Hepatocyte (in vitro differentiated cells): ENCODE measurements around the gene PDE11A. TPM values are rescaled to one million over a fixed set of nuclear protein-coding genes. Genes with fewer than 3 reads are reported as not detected.

Experiments
- DNase-seq: peaks from one replicate; pipeline ENCODE4 v3.0.0-alpha.2; 2016; ENCODE audit warnings: low spot score
- H2AFZ ChIP-seq: fragments of 200-600 bp; sonication (generic); 2 replicates; pipeline ENCODE4 v1.6.0; 2016; ENCODE audit warnings: antibody characterized with exemption, mild to moderate bottlenecking
- H3K27ac ChIP-seq: fragments of 200-600 bp; sonication (generic); 2 replicates; pipeline ENCODE4 v1.5.1; 2016; ENCODE audit warnings: mild to moderate bottlenecking
- H3K27me3 ChIP-seq: fragments of 200-600 bp; sonication (generic); 2 replicates; pipeline ENCODE4 v1.6.1; 2016
- H3K36me3 ChIP-seq: fragments of 200-600 bp; sonication (generic); replicated peaks from 2 replicates; pipeline ENCODE4 v1.5.1; 2016; ENCODE audit warnings: low read depth; ENCODE audit not compliant: insufficient read depth
- H3K4me1 ChIP-seq: fragments of 200-600 bp; sonication (generic); 2 replicates; pipeline ENCODE4 v1.5.1; 2016; ENCODE audit warnings: mild to moderate bottlenecking, moderate library complexity; ENCODE audit not compliant: insufficient read depth
- H3K4me2 ChIP-seq: fragments of 200-600 bp; sonication (generic); 2 replicates; pipeline ENCODE4 v1.6.0; 2016
- H3K4me3 ChIP-seq: fragments of 200-600 bp; sonication (generic); 2 replicates; pipeline ENCODE4 v1.5.1; 2016; ENCODE audit warnings: mild to moderate bottlenecking
- H3K79me2 ChIP-seq: fragments of 200-600 bp; sonication (generic); 2 replicates; pipeline ENCODE4 v1.6.0; 2017; ENCODE audit warnings: mild to moderate bottlenecking
- H3K9me2 ChIP-seq: fragments of 200-600 bp; sonication (generic); replicated peaks from 2 replicates; pipeline ENCODE4 v1.6.0; 2017; ENCODE audit warnings: mild to moderate bottlenecking; ENCODE audit not compliant: insufficient read depth
- H3K9me3 ChIP-seq: fragments of 200-600 bp; sonication (generic); 2 replicates; pipeline ENCODE4 v1.5.1; 2016; ENCODE audit warnings: low read depth, mild to moderate bottlenecking
- H4K20me1 ChIP-seq: fragments of 200-600 bp; sonication (generic); 2 replicates; pipeline ENCODE4 v1.6.0; 2016; ENCODE audit warnings: mild to moderate bottlenecking; ENCODE audit not compliant: insufficient read depth, poor library complexity, severe bottlenecking
- CTCF ChIP-seq: fragments of 200-600 bp; sonication (generic); IDR thresholded peaks from 2 replicates; pipeline ENCODE4 v1.5.1; 2016; ENCODE audit warnings: antibody characterized with exemption, mild to moderate bottlenecking; ENCODE audit not compliant: poor library complexity
- EZH2 ChIP-seq: fragments of 200-600 bp; sonication (generic); IDR thresholded peaks from 2 replicates; pipeline ENCODE4 v1.6.1; 2016; ENCODE audit warnings: antibody characterized with exemption, mild to moderate bottlenecking, borderline replicate concordance
- EZH2phosphoT487 ChIP-seq: fragments of 200-600 bp; sonication (generic); IDR thresholded peaks from one replicate; pipeline ENCODE4 v1.6.1; 2018; ENCODE audit warnings: antibody characterized with exemption, mild to moderate bottlenecking, low read depth, moderate library complexity; ENCODE audit not compliant: unreplicated experiment, severe bottlenecking
- WGBS: methylation state at CpG from one replicate; pipeline ENCODE4 v1.1.6; 2016; ENCODE audit warnings: low lambda C conversion rate; ENCODE audit errors: missing lambda C conversion rate; 5-methylcytosine and 5-hydroxymethylcytosine counted together
- polyA plus RNA-seq: library from polyadenylated mRNA; unstranded; fragments of >200 nt; fragmentation: Nextera tagmentation; extraction: Ambion mirVana; gene quantifications from 2 replicates; pipeline ENCODE4 v1.2.1, GENCODE V29; 2016
- total RNA-seq: library from RNA; depleted of rRNA; stranded (reverse); fragments of >200 nt; gene quantifications from 2 replicates; pipeline ENCODE4 v1.2.3, GENCODE V29; 2014

The PDE11A gene
- total and polyA plus RNA-seq, 2 experiments from 2014 or later: 0.71 to 1.9 TPM

DNA sequence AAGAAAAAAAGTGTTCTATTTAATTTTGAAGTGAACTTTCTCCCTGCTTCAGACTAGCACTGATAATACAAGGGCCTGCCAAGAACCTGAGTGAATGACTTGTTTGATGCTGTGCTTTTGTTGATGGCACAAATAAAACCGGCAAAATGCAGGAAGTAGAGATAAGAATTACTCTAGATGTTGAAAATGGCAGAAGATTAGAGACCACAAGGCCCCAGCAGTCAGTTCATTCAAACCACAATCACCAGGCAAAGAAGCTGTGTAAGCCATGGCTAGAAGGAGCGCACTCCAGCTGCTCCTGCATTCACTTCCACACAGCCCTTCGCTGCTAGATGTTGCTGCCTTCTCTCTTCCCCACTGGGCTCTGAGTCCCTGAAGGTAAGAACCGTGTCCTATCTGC is 383.0 kb downstream of the PDE11A start:
- no peak overlapping the region for H3K27ac ChIP-seq
- no peaks in the 10 kb centered on the region for H3K9me2 ChIP-seq
- no peaks in the 10 kb centered on the region for H3K36me3 ChIP-seq
- no peaks in the 10 kb centered on the region for H3K9me3 ChIP-seq
- no peak overlapping the region for H2AFZ ChIP-seq
- H3K27me3 ChIP-seq: no peaks in the 10 kb centered on the region
- H4K20me1 ChIP-seq: no peaks in the 10 kb centered on the region
- no peak for DNase-seq
- H3K4me1 ChIP-seq: peaks cover 9% of the 10 kb centered on the region
- 67% methylated on average over 4 of the region's 4 CpGs for WGBS
- H3K4me3 ChIP-seq: no peak overlapping the region
- TF ChIP-seq EZH2 (no peak), EZH2phosphoT487 (no peak), CTCF (no peak)
- H3K4me2 ChIP-seq: no peak overlapping the region
- H3K79me2 ChIP-seq: no peaks in the 10 kb centered on the region

GRCh38 chr2:177688844-177689243 is 383.7 kb downstream of the PDE11A start:
- no peak overlapping the region for H3K4me2 ChIP-seq
- H3K27me3 ChIP-seq: no peaks in the 10 kb centered on the region
- H3K4me1 ChIP-seq: peaks cover 9% of the 10 kb centered on the region
- H4K20me1 ChIP-seq: no peaks in the 10 kb centered on the region
- TF ChIP-seq EZH2 (no peak), EZH2phosphoT487 (no peak), CTCF (no peak)
- H3K79me2 ChIP-seq: no peaks in the 10 kb centered on the region
- no peaks in the 10 kb centered on the region for H3K36me3 ChIP-seq
- no peak overlapping the region for H3K4me3 ChIP-seq
- H3K27ac ChIP-seq: no peak overlapping the region
- 96% methylated on average over 5 of the region's 5 CpGs for WGBS
- H3K9me2 ChIP-seq: no peaks in the 10 kb centered on the region
- H2AFZ ChIP-seq: no peak overlapping the region
- no peak for DNase-seq
- H3K9me3 ChIP-seq: no peaks in the 10 kb centered on the region

DNA sequence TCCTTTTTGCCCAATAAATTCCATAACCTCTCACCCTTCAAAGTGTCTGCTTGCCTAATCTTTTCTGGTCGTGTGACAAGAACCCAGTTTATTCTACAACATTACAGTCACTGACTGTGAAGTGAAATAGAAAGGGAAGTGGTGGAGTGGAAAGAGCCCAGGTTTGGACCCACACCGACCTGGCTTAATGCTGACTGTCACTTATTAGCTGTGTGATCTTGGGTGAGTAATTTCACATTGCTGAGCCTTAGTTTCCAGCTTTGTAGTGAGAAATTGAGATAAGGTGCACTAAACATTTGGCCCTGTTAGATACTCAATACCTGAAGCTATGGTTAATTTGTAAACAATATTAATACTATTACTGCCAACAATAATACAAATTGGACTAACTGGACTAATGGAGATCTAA is 388.9 kb downstream of the PDE11A start:
- peaks cover 10% of the 10 kb centered on the region for H3K4me1 ChIP-seq
- no peak for TF ChIP-seq CTCF
- no peak for TF ChIP-seq EZH2
- TF ChIP-seq EZH2phosphoT487: no peak

More for the DNA sequence above, 388.9 kb downstream of the PDE11A start:
- Histone ChIP-seq H3K9me3 (no peaks in the 10 kb centered on the region), H3K4me2 (no peak overlapping the region), H3K79me2 (no peaks in the 10 kb centered on the region), H3K4me3 (no peak overlapping the region), H3K9me2 (no peaks in the 10 kb centered on the region), H3K36me3 (no peaks in the 10 kb centered on the region), H4K20me1 (no peaks in the 10 kb centered on the region), H2AFZ (no peak overlapping the region), H3K27ac (no peak overlapping the region), H3K27me3 (no peaks in the 10 kb centered on the region)
- WGBS: 71% methylated on average over 2 of the region's 2 CpGs
- no peak for DNase-seq
